ENCODE results near the gene PRKG1.

The PRKG1 gene

GRCh38 chr10:51319173-51319435, 244.8 kb downstream of the PRKG1 start:
- no peak overlapping the region for H3K4me3 ChIP-seq (ENCODE audit: low read depth, low read length)
- DNase-seq = no peak
- TF ChIP-seq CTCF (IDR thresholded peaks at IDR 0.05; ENCODE audit: low read depth, low read length) = no peak

DNA sequence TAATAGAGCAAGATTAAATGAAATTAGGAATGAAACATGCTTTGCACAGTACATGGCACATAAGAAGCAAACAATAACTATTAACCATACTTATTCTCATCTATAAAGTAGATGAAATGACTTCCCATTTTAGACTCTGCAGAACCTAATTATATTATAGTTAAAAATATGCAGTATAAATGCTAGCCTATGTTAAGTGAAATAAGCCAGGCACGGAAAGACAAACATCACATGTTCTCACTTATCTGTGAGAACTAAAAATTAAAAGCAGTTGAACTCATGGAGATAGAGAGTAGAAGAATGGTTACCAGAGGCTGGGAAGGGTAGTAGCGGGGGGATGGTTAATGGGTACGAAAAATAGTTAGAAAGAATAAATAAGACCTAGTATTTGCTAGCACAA, 247.0 kb downstream of the PRKG1 start:
- no peak for TF ChIP-seq CTCF (IDR thresholded peaks at IDR 0.05; ENCODE audit: low read depth, low read length)
- Histone ChIP-seq H3K4me3 (ENCODE audit: low read depth, low read length) (no peak overlapping the region), H3K27me3 (ENCODE audit: insufficient read depth, low read depth, severe bottlenecking) (no peaks in the 10 kb centered on the region)

More at GRCh38 chr10:51319173-51319435, 244.8 kb downstream of the PRKG1 start:
- H3K36me3 ChIP-seq = no peaks in the 10 kb centered on the region
- no peak overlapping the region for H3K27ac ChIP-seq
- no peaks in the 10 kb centered on the region for H3K9me3 ChIP-seq (ENCODE audit: severe bottlenecking)
- H3K27me3 ChIP-seq (ENCODE audit: insufficient read depth, low read depth, severe bottlenecking) = no peaks in the 10 kb centered on the region

GRCh38 chr10:51321980-51322379, 247.7 kb downstream of the PRKG1 start:
- no peaks in the 10 kb centered on the region for H3K27me3 ChIP-seq (ENCODE audit: insufficient read depth, low read depth, severe bottlenecking)
- DNase-seq = no peak
- no peak overlapping the region for H3K4me3 ChIP-seq (ENCODE audit: low read depth, low read length)
- H3K27ac ChIP-seq = no peak overlapping the region
- no peaks in the 10 kb centered on the region for H3K36me3 ChIP-seq
- no peaks in the 10 kb centered on the region for H3K9me3 ChIP-seq (ENCODE audit: severe bottlenecking)
- TF ChIP-seq CTCF (IDR thresholded peaks at IDR 0.05; ENCODE audit: low read depth, low read length) = no peak

More for the DNA sequence above, 247.0 kb downstream of the PRKG1 start:
- Histone ChIP-seq H3K27ac (no peak overlapping the region), H3K36me3 (no peaks in the 10 kb centered on the region), H3K9me3 (ENCODE audit: severe bottlenecking) (no peaks in the 10 kb centered on the region)
- no peak for DNase-seq

DNA sequence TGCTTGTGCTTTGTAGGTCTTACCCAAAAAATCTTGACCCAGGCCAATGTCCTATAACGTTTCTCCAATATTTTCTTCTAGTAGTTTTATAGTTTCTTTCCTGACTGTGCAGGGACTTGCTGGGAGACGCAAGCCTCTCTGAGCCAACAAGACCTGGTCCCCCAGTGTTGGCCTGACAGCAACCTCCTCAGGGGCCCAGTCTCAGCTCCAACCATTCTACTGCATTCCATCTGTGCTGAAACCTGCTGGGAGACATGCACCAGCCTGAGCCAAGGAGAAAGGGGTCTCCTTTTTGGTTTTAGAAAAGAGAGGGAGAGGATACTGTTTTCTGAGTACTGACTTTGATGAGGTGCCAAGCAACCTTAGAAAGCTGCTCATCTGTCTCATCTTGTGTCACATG, 251.4 kb downstream of the PRKG1 start:
- no peaks in the 10 kb centered on the region for H3K9me3 ChIP-seq (ENCODE audit: severe bottlenecking)
- H3K27me3 ChIP-seq (ENCODE audit: insufficient read depth, low read depth, severe bottlenecking) = no peaks in the 10 kb centered on the region
- H3K4me3 ChIP-seq (ENCODE audit: low read depth, low read length) = no peak overlapping the region
- H3K36me3 ChIP-seq = no peaks in the 10 kb centered on the region
- H3K27ac ChIP-seq = no peak overlapping the region
- no peak for DNase-seq
- no peak for TF ChIP-seq CTCF (IDR thresholded peaks at IDR 0.05; ENCODE audit: low read depth, low read length)

- H3K36me3 ChIP-seq = no peaks in the 10 kb centered on the region
- H3K27ac ChIP-seq = no peak overlapping the region
- no peak for TF ChIP-seq CTCF (IDR thresholded peaks at IDR 0.05; ENCODE audit: low read depth, low read length)
- no peak for DNase-seq
- no peaks in the 10 kb centered on the region for H3K9me3 ChIP-seq (ENCODE audit: severe bottlenecking)
- H3K4me3 ChIP-seq (ENCODE audit: low read depth, low read length) = no peak overlapping the region
- H3K27me3 ChIP-seq (ENCODE audit: insufficient read depth, low read depth, severe bottlenecking) = no peaks in the 10 kb centered on the region
These were observed 251.9 kb downstream of the PRKG1 start for GRCh38 chr10:51326174-51326573.

GRCh38 chr10:51327432-51327831, 253.1 kb downstream of the PRKG1 start:
- DNase-seq = no peak
- no peak for TF ChIP-seq CTCF (IDR thresholded peaks at IDR 0.05; ENCODE audit: low read depth, low read length)

More at GRCh38 chr10:51327432-51327831, 253.1 kb downstream of the PRKG1 start:
- Histone ChIP-seq H3K9me3 (ENCODE audit: severe bottlenecking) (no peaks in the 10 kb centered on the region), H3K36me3 (no peaks in the 10 kb centered on the region), H3K27ac (no peak overlapping the region), H3K4me3 (ENCODE audit: low read depth, low read length) (no peak overlapping the region), H3K27me3 (ENCODE audit: insufficient read depth, low read depth, severe bottlenecking) (no peaks in the 10 kb centered on the region)

All from WERI-Rb-1 (cell line).